Endothelial cell of umbilical vein (primary cell): ENCODE results near the gene LAMC1. TPM values are rescaled to one million over a fixed set of nuclear protein-coding genes. Genes with fewer than 3 reads are reported as not detected.

Experiments used
- BruUV-seq: library from RNA; stranded (reverse); fragments of 400-500 nt; replicated peaks from 2 replicates; lab custom pipeline; 2021; lab: Mats Ljungman, UMichigan
- CTCF ChIA-PET: fragments of 300-600, 350-600 bp; sonication (Branson Sonifier 250); formaldehyde crosslinking; loops from one replicate; lab custom pipeline; 2021; ENCODE audit warnings: antibody characterized with exemption, inconsistent platforms; lab: Charles Lee
- POLR2A ChIA-PET: fragments of 300-600, 350-600 bp; sonication (Branson Sonifier 250); formaldehyde crosslinking; loops from one replicate; lab custom pipeline; 2021; ENCODE audit warnings: antibody characterized with exemption, inconsistent platforms; lab: Charles Lee
- DNase-seq: peaks from one replicate; pipeline ENCODE4 v3.0.0-alpha.2; 2011; ENCODE audit warnings: low read depth, low spot score
- FAIRE-seq: peaks from 2 replicates; lab custom pipeline; 2011; peaks lifted over from hg19 to GRCh38; lab: Jason Lieb, UNC
- H2AFZ ChIP-seq: 2 replicates; pipeline ENCODE4 v1.6.0; 2012; ENCODE audit warnings: low read depth, low read length, control low read depth, inconsistent platforms
- H3K27ac ChIP-seq: 2 replicates; pipeline ENCODE4 v1.5.1; 2011; ENCODE audit warnings: low read depth, mild to moderate bottlenecking, control low read depth, low read length, moderate library complexity; ENCODE audit not compliant: insufficient read depth
- H3K27me3 ChIP-seq, 2 experiments: 2 replicates each; pipeline versions ENCODE4 v1.6.0 to v1.6.1; 2011; ENCODE audit warnings: low read length in 2 of 2, mixed read lengths in 1 of 2; ENCODE audit not compliant: control insufficient read depth in 2 of 2, insufficient read depth in 2 of 2
- H3K36me3 ChIP-seq, 2 experiments: 2 replicates in 1 of 2; 3 replicates in 1 of 2; pipeline ENCODE4 v1.5.1; 2011; ENCODE audit warnings: low read length in 2 of 2, mild to moderate bottlenecking in 1 of 2, moderate library complexity in 1 of 2; ENCODE audit not compliant: control insufficient read depth in 2 of 2, insufficient read depth in 2 of 2; ENCODE audit errors: extremely low read depth in 1 of 2
- H3K4me1 ChIP-seq: 3 replicates; pipeline ENCODE4 v1.5.1; 2011; ENCODE audit warnings: mild to moderate bottlenecking, low read length; ENCODE audit not compliant: control insufficient read depth, insufficient read depth; ENCODE audit errors: extremely low read depth
- H3K4me2 ChIP-seq: 2 replicates; pipeline ENCODE4 v1.6.1; 2011; ENCODE audit warnings: low read length, control low read depth, mixed read lengths; ENCODE audit not compliant: insufficient read depth
- H3K4me3 ChIP-seq, 3 experiments: fragments of 200-600 bp in 1 of 3; sonication (generic), shearing (Covaris generic) in 1 of 3; replicated peaks in 1 of 3; 2 replicates each; pipeline ENCODE4 v1.5.1; 2011 to 2016; ENCODE audit warnings: control low read depth in 3 of 3, low read length in 3 of 3, mild to moderate bottlenecking in 2 of 3, inconsistent platforms in 1 of 3, low read depth in 1 of 3, moderate library complexity in 1 of 3; ENCODE audit not compliant: insufficient read depth in 1 of 3
- H3K79me2 ChIP-seq: 2 replicates; pipeline ENCODE4 v1.6.0; 2012; ENCODE audit warnings: low read length, inconsistent platforms; ENCODE audit not compliant: control insufficient read depth, insufficient read depth
- H3K9ac ChIP-seq: replicated peaks from 2 replicates; pipeline ENCODE3; 2011; ENCODE audit warnings: low read length, control low read depth; ENCODE audit not compliant: insufficient read depth; ENCODE audit errors: extremely low read depth
- H3K9me1 ChIP-seq: replicated peaks from 3 replicates; pipeline ENCODE4 v1.6.0; 2011; ENCODE audit warnings: mild to moderate bottlenecking, low read length; ENCODE audit not compliant: control insufficient read depth, insufficient read depth; ENCODE audit errors: extremely low read depth
- H3K9me3 ChIP-seq: replicated peaks from 2 replicates; pipeline ENCODE4 v1.5.1; 2012; ENCODE audit warnings: low read length, inconsistent platforms; ENCODE audit not compliant: control insufficient read depth, insufficient read depth
- H4K20me1 ChIP-seq: replicated peaks from 2 replicates; pipeline ENCODE3; 2011; ENCODE audit warnings: mild to moderate bottlenecking, low read length; ENCODE audit not compliant: control insufficient read depth, insufficient read depth; ENCODE audit errors: extremely low read depth
- CTCF ChIP-seq, 2 donors: IDR thresholded peaks; 1 replicate in 1 of 2; 2 replicates in 1 of 2; pipeline ENCODE4 v1.5.1; 2011; ENCODE audit warnings: low read length in 2 of 2, mild to moderate bottlenecking in 2 of 2, moderate library complexity in 2 of 2, control low read depth in 1 of 2, inconsistent platforms in 1 of 2, low read depth in 1 of 2; ENCODE audit not compliant: insufficient read depth in 1 of 2; ENCODE audit errors: extremely low read depth in 1 of 2
- EZH2 ChIP-seq: IDR thresholded peaks from 2 replicates; pipeline ENCODE4 v1.6.1; 2012; ENCODE audit warnings: borderline replicate concordance, low read depth, mild to moderate bottlenecking, moderate library complexity, low read length, inconsistent platforms; ENCODE audit not compliant: severe bottlenecking
- FOS ChIP-seq: IDR thresholded peaks from 2 replicates; pipeline ENCODE4 v1.6.1; 2011; ENCODE audit warnings: mild to moderate bottlenecking, low read length, moderate library complexity, borderline replicate concordance; ENCODE audit not compliant: insufficient read depth
- GATA2 ChIP-seq: IDR thresholded peaks from 2 replicates; pipeline ENCODE4 v1.7.0; 2011; ENCODE audit warnings: low read depth, mild to moderate bottlenecking, moderate library complexity, mixed read lengths, low read length; ENCODE audit not compliant: insufficient read length, insufficient read depth
- JUN ChIP-seq: IDR thresholded peaks from 2 replicates; pipeline ENCODE4 v1.6.1; 2011; ENCODE audit warnings: borderline replicate concordance, low read depth; ENCODE audit not compliant: insufficient read length, insufficient read depth
- MAX ChIP-seq: IDR thresholded peaks from 2 replicates; pipeline ENCODE4 v1.6.1; 2011; ENCODE audit not compliant: insufficient read depth, insufficient read length
- MYC ChIP-seq: IDR thresholded peaks from one replicate; pipeline ENCODE4 v1.6.1; 2011; ENCODE audit warnings: mild to moderate bottlenecking, low read depth, low read length
- POLR2A ChIP-seq: IDR thresholded peaks from 2 replicates; pipeline ENCODE4 v1.6.1; 2012; ENCODE audit warnings: low read depth, mild to moderate bottlenecking, control low read depth, low read length
- POLR2AphosphoS5 ChIP-seq: IDR thresholded peaks from 2 replicates; pipeline ENCODE4 v1.6.1; 2012; ENCODE audit warnings: low read depth, mild to moderate bottlenecking, control low read depth, low read length, moderate library complexity; ENCODE audit not compliant: insufficient read depth
- dilution Hi-C: fragments of 300-500 bp; cut with MboI; formaldehyde crosslinking; loops from one replicate; pipeline ENCODE4 v1.15.0; 2019; ENCODE audit warnings: low sequenced_read_pairs; ENCODE audit not compliant: extremely low pct_ligation_motif_present
- intact Hi-C: fragments of 100-400 bp; cut with micrococcal nuclease; formaldehyde crosslinking; loops from one replicate; pipeline ENCODE4 v1.10.0; 2022
- polyA plus RNA-seq, 4 experiments: library from polyadenylated mRNA; depleted of rRNA in 3 of 4; stranded (reverse) in 3 of 4; unstranded in 1 of 4; fragments of >200 nt; gene quantifications; 2 replicates each; pipeline versions ENCODE4 v1.2.1 to v1.2.3, GENCODE V29; 2011 to 2012; ENCODE audit warnings: missing spikeins in 1 of 4
- total RNA-seq: library from RNA; stranded (reverse); gene quantifications from 2 replicates; pipeline ENCODE4 v1.2.3, GENCODE V29; 2021

The LAMC1 gene
- total and polyA plus RNA-seq, 2 donors (not counting 3 experiments of a cell fraction or from before 2014, with no cell fraction given) = 92.5 to 216 TPM

- Histone ChIP-seq H3K4me1 (peaks cover 11% of the 10 kb centered on the region), H3K9me3 (no peaks in the 10 kb centered on the region), H3K4me2 (no peak overlapping the region), H4K20me1 (no peaks in the 10 kb centered on the region), H3K4me3 (no peak overlapping the region), H3K79me2 (no peaks in the 10 kb centered on the region), H3K36me3 (no peaks in the 10 kb centered on the region), H2AFZ (no peak overlapping the region), H3K27me3 (no peaks in the 10 kb centered on the region), H3K9ac (no peak overlapping the region), H3K9me1 (no peaks in the 10 kb centered on the region), H3K27ac (no peak overlapping the region)
- POLR2A ChIA-PET = no interaction called here
- BruUV-seq = no TSS peak
- dilution Hi-C loops (no loop called here), intact Hi-C loops (no loop called here)
- CTCF ChIA-PET = no interaction called here
- FAIRE-seq = no peak
- TF ChIP-seq MAX (no peak), CTCF (IDR thresholded peaks at IDR 0.05; ENCODE audit: extremely low read depth in 1 of 2, insufficient read depth in 1 of 2, low read depth in 1 of 2, low read length in 2 of 2) (no peak), EZH2 (no peak), MYC (no peak), POLR2AphosphoS5 (no peak), FOS (no peak), JUN (no peak), GATA2 (no peak), POLR2A (no peak)
- DNase-seq = no peak
Measured at GRCh38 chr1:182998482-182998881, 24.7 kb upstream of the LAMC1 start.
